NCI-H1436 treated with DMSO at 0.1 percent for 48 hours (cell line): ENCODE data around the gene ENDOU.

ENCODE experiments used
- DNase-seq: peaks from one replicate; lab custom pipeline; 2025; lab: John Stamatoyannopoulos, UW

ENDOU gene

GRCh38 chr12:47743311-47743860, 18.1 kb upstream of the ENDOU start:
- no peak for DNase-seq

- no peak for DNase-seq
Observed at GRCh38 chr12:47742253-47742825, 17.0 kb upstream of the ENDOU start.

GRCh38 chr12:47741340-47741703, 16.0 kb upstream of the ENDOU start:
- no peak for DNase-seq

GRCh38 chr12:47740606-47741339, 15.5 kb upstream of the ENDOU start:
- DNase-seq, result no peak

- no peak for DNase-seq
Observed at GRCh38 chr12:47739979-47740378, 14.7 kb upstream of the ENDOU start.

GRCh38 chr12:47739297-47739696, 14.0 kb upstream of the ENDOU start:
- no peak for DNase-seq

- DNase-seq, result no peak
Observed at GRCh38 chr12:47737936-47738594, 12.8 kb upstream of the ENDOU start.

GRCh38 chr12:47736877-47737676, 11.8 kb upstream of the ENDOU start:
- DNase-seq, result no peak

GRCh38 chr12:47736216-47736615, 10.9 kb upstream of the ENDOU start:
- DNase-seq, result no peak

- DNase-seq, result no peak
Observed at GRCh38 chr12:47735649-47736048, 10.4 kb upstream of the ENDOU start.

GRCh38 chr12:47734725-47735480, 9.6 kb upstream of the ENDOU start:
- DNase-seq, result no peak

GRCh38 chr12:47733142-47733541, 7.9 kb upstream of the ENDOU start:
- no peak for DNase-seq

- DNase-seq, result no peak
Observed at GRCh38 chr12:47732504-47732903, 7.2 kb upstream of the ENDOU start.

GRCh38 chr12:47731723-47732122, 6.4 kb upstream of the ENDOU start:
- no peak for DNase-seq

GRCh38 chr12:47730341-47730744, 5.1 kb upstream of the ENDOU start:
- DNase-seq, result no peak

GRCh38 chr12:47729233-47729632, 3.9 kb upstream of the ENDOU start:
- DNase-seq, result no peak

GRCh38 chr12:47725893-47726292, 603 bp upstream of the ENDOU start:
- no peak for DNase-seq

GRCh38 chr12:47722941-47723631, 2.2 kb downstream of the ENDOU start:
- no peak for DNase-seq

- no peak for DNase-seq
Observed at GRCh38 chr12:47722136-47722834, 3.0 kb downstream of the ENDOU start.

GRCh38 chr12:47721431-47721973, 3.8 kb downstream of the ENDOU start:
- DNase-seq, result no peak
